GM12872 (cell line): ENCODE measurements around the gene BPIFB1.

Experiments used
- TF ChIP-seq, protein P1 (sequence below): IDR thresholded peaks from 3 replicates; pipeline ENCODE4 v1.5.1; 2011; ENCODE audit warnings: low read depth, mild to moderate bottlenecking, low read length, moderate library complexity; ENCODE audit not compliant: insufficient read depth

BPIFB1 gene

DNA sequence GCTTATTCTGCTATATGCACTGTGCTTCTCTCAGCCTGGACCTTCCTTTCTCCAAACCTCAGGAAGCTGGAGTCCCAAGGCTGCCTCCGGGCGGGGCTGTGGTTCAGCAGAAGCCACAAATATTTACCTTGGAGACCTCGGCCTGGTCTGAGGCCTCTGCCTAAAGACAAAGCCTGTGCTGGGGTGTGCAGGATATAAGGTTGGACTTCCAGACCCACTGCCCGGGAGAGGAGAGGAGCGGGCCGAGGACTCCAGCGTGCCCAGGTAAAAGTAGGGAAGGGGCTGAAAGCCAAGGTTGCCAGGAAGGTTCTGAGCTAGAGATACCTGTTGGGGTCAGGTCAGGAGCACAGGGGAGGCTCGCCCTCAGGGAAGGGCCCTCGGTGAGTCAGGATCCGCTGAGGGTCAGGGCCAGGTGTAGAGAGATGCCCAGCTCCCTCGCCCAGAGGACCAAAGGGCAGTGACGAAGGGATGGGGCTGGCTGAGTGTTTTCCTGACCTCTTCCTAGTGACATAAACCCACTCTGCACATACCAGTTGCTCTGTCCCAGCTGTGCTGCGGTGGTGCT lies at the start of gene BPIFB1:
Gene BPIFB1, plus strand, starts transcription at position 224 of the 565 bp plus-strand sequence. CDS start 2,860 bp downstream, outside the sequence.
- TF ChIP-seq, protein P1, sequence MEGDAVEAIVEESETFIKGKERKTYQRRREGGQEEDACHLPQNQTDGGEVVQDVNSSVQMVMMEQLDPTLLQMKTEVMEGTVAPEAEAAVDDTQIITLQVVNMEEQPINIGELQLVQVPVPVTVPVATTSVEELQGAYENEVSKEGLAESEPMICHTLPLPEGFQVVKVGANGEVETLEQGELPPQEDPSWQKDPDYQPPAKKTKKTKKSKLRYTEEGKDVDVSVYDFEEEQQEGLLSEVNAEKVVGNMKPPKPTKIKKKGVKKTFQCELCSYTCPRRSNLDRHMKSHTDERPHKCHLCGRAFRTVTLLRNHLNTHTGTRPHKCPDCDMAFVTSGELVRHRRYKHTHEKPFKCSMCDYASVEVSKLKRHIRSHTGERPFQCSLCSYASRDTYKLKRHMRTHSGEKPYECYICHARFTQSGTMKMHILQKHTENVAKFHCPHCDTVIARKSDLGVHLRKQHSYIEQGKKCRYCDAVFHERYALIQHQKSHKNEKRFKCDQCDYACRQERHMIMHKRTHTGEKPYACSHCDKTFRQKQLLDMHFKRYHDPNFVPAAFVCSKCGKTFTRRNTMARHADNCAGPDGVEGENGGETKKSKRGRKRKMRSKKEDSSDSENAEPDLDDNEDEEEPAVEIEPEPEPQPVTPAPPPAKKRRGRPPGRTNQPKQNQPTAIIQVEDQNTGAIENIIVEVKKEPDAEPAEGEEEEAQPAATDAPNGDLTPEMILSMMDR = no peak

GRCh38 chr20:33234050-33234449 lies 49.0 kb upstream of the BPIFB1 start:
- TF ChIP-seq, protein P1 = no peak

- TF ChIP-seq, protein P1 = no peak
Measured at GRCh38 chr20:33235696-33236095, 47.3 kb upstream of the BPIFB1 start, which contains the start of gene BPIFA1. Gene BPIFA1, plus strand, starts transcription at chr20:33235996. Its CDS starts 1,716 bp downstream, at chr20:33237712.

DNA sequence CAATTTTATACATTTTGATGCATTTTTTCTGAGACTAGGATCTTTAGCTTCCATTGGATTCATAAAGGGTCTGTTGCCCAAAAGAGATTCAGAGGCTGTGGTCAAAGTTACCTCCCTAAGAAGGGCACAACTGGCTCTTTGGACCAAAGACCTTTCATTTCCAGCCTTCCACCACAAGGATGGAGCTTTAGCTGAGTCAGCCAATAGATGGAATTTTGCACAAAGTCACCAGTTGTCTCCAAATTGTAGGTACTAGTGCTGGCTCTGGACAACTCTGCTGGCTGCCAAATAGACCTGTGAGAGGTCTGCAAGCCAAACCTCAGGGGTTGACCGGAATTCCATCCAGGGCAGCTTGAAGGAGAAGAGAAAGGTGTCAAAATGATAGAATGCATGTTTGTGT lies 46.7 kb upstream of the BPIFB1 start:
- TF ChIP-seq, protein P1 = no peak

DNA sequence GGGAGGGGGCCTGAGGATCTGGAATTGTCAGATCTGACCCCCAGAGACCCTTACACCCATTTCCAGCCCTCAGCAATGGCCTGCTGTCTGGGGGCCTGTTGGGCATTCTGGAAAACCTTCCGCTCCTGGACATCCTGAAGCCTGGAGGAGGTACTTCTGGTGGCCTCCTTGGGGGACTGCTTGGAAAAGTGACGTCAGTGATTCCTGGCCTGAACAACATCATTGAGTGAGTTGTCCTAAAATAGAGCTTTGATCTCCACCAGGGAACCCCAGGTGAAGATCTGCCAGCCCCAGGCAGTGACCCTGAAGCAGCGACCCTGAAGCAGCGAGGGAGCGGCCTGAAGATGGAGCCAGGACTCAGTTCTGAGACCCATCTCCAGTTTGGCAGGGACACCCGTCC lies 45.0 kb upstream of the BPIFB1 start:
- TF ChIP-seq, protein P1 = no peak

DNA sequence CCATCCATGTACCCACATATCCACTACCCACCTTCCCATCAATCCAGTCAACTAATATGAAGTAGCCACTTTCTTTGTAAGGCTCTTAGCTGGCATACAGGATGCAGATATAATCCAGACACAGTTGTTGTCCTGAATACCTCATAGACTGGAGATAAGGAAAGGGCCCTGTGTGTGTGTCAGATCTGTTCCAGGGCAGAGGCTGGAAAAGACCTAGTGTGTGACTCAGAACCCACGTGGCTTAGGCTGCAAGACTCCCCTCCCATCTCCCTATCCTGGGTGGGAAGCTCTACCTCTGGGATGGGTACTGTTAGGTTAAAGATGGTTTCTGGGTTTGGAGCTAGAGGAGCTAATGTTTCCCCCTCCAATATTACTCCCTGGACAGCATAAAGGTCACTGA lies 43.6 kb upstream of the BPIFB1 start:
- TF ChIP-seq, protein P1 = no peak

- TF ChIP-seq, protein P1 = no peak
Measured at GRCh38 chr20:33239979-33240736, 42.9 kb upstream of the BPIFB1 start.
